ENCODE measurements around the gene JMJD8. TPM values are rescaled to one million over a fixed set of nuclear protein-coding genes. Genes with fewer than 3 reads are reported as not detected.

Gene JMJD8
- total RNA-seq, 2 experiments from 2014 or later = 48.7 to 82.3 TPM

DNA sequence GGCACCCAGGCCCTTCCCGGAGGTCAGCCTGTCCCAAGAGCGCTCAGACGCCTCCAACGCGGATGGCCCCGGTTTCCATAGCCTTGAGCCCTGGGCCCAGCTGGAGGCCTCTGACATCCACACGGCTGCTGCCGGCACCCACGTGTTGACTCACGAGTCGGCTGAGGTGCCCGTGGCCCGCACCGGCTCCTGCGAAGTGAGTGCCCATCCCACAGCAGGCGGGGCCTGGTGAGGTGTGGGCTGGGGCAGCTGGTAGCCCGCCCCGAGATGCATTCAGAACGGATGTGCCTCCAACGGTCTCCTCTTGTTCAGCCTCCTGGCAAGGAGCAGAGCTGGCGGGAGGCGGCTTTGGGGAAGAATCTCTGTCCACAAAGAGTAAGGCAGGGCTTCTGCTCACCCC, 32.3 kb downstream of the JMJD8 start:
- Histone ChIP-seq H3K9me3 (ENCODE audit: low read length) (no peaks in the 10 kb centered on the region), H3K79me2 (ENCODE audit: insufficient read depth, low read depth, low read length) (peaks cover 4% of the 10 kb centered on the region; the same call in 1 of the 2 replicates), H3K9me2 (ENCODE audit: insufficient read depth, low read length) (no peaks in the 10 kb centered on the region), H4K20me1 (ENCODE audit: insufficient read depth, low read length) (no peaks in the 10 kb centered on the region), H2AFZ (ENCODE audit: low read length) (no peak overlapping the region), H3K27ac (ENCODE audit: low read depth, low read length, poor library complexity, severe bottlenecking) (no peak overlapping the region), H3K4me1 (ENCODE audit: insufficient read depth, low read length, poor library complexity, severe bottlenecking) (peaks cover 25% of the 10 kb centered on the region), H3K4me2 (ENCODE audit: low read length) (no peak overlapping the region), H3K36me3 (ENCODE audit: insufficient read depth, low read length) (peaks cover 25% of the 10 kb centered on the region), H3K4me3 (ENCODE audit: low read depth, low read length, poor library complexity, severe bottlenecking) (no peak overlapping the region)
- TF ChIP-seq, protein P1, sequence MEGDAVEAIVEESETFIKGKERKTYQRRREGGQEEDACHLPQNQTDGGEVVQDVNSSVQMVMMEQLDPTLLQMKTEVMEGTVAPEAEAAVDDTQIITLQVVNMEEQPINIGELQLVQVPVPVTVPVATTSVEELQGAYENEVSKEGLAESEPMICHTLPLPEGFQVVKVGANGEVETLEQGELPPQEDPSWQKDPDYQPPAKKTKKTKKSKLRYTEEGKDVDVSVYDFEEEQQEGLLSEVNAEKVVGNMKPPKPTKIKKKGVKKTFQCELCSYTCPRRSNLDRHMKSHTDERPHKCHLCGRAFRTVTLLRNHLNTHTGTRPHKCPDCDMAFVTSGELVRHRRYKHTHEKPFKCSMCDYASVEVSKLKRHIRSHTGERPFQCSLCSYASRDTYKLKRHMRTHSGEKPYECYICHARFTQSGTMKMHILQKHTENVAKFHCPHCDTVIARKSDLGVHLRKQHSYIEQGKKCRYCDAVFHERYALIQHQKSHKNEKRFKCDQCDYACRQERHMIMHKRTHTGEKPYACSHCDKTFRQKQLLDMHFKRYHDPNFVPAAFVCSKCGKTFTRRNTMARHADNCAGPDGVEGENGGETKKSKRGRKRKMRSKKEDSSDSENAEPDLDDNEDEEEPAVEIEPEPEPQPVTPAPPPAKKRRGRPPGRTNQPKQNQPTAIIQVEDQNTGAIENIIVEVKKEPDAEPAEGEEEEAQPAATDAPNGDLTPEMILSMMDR (conservative IDR thresholded peaks at IDR 0.05; ENCODE audit: low read length) = no peak
- no peak for TF ChIP-seq EZH2phosphoT487 (IDR thresholded peaks at IDR 0.05; ENCODE audit: borderline replicate concordance, low read depth, low read length)
- intact Hi-C loops (cut with micrococcal nuclease; ENCODE audit: unreplicated experiment) = no loop called here
- no peak for DNase-seq (ENCODE audit: low spot score)
- CTCF ChIA-PET (ENCODE audit: unreplicated experiment) = no interaction called here
- BruUV-seq (replicated peaks) = no TSS peak
- POLR2A ChIA-PET = no interaction called here

DNA sequence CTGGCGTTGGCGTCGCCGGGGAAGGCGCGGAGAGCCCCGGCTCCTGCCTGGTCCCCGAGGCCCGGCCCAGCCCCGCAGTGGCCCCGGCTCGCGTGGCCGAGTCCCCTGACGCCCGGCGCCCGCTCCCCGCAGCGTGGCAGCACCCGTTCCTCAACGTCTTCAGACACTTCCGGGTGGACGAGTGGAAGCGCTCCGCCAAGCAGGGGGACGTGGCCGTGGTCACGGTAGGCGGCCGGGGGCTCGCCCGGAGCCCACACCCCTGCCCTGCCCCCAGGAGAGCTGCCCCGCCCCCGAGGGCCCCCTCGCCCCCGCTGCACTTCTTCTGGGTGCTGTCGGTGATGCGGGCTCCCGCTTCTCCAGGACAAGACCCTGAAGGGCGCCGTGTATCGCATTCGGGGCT, 34.5 kb downstream of the JMJD8 start:
- Histone ChIP-seq H4K20me1 (ENCODE audit: insufficient read depth, low read length) (no peaks in the 10 kb centered on the region), H3K9me2 (ENCODE audit: insufficient read depth, low read length) (no peaks in the 10 kb centered on the region), H3K4me3 (ENCODE audit: low read depth, low read length, poor library complexity, severe bottlenecking) (peak overlapping the region; percentile 70), H3K36me3 (ENCODE audit: insufficient read depth, low read length) (peaks cover 16% of the 10 kb centered on the region), H3K27ac (ENCODE audit: low read depth, low read length, poor library complexity, severe bottlenecking) (peak overlapping the region; percentile 31), H3K9me3 (ENCODE audit: low read length) (no peaks in the 10 kb centered on the region), H2AFZ (ENCODE audit: low read length) (peak overlapping the region; percentile 13; the same call in 1 of the 2 replicates), H3K4me2 (ENCODE audit: low read length) (peak overlapping the region; percentile 77), H3K4me1 (ENCODE audit: insufficient read depth, low read length, poor library complexity, severe bottlenecking) (peaks cover 25% of the 10 kb centered on the region), H3K79me2 (ENCODE audit: insufficient read depth, low read depth, low read length) (peaks cover 4% of the 10 kb centered on the region; the same call in 1 of the 2 replicates)
- ChIA-PET POLR2A (no interaction called here), CTCF (ENCODE audit: unreplicated experiment) (no interaction called here)
- TF ChIP-seq EZH2phosphoT487 (IDR thresholded peaks at IDR 0.05; ENCODE audit: borderline replicate concordance, low read depth, low read length) = no peak
- TF ChIP-seq, protein P1 (conservative IDR thresholded peaks at IDR 0.05; ENCODE audit: low read length) = no peak
- DNase-seq (ENCODE audit: low spot score) = peak; percentile 30
- BruUV-seq (replicated peaks) = no TSS peak
- intact Hi-C loops (cut with micrococcal nuclease; ENCODE audit: unreplicated experiment) = loop anchor here (2.0 kb wide), 1 partner anchor 19 kb away; the partner anchor contains the start of gene RHOT2

- H3K4me3 ChIP-seq (ENCODE audit: low read depth, low read length, poor library complexity, severe bottlenecking) = peak within 1 kb of the TSS; percentile 70
- no peaks in the 10 kb centered on the region for H4K20me1 ChIP-seq (ENCODE audit: insufficient read depth, low read length)
- H3K79me2 ChIP-seq (ENCODE audit: insufficient read depth, low read depth, low read length) = peaks cover 4% of the 10 kb centered on the region; the same call in 1 of the 2 replicates
- CTCF ChIA-PET (ENCODE audit: unreplicated experiment) = no interaction called here
- H3K9me2 ChIP-seq (ENCODE audit: insufficient read depth, low read length) = no peaks in the 10 kb centered on the region
- peak within 1 kb of the TSS; percentile 13; the same call in 1 of the 2 replicates for H2AFZ ChIP-seq (ENCODE audit: low read length)
- peak within 1 kb of the TSS; percentile 77 for H3K4me2 ChIP-seq (ENCODE audit: low read length)
- H3K4me1 ChIP-seq (ENCODE audit: insufficient read depth, low read length, poor library complexity, severe bottlenecking) = peaks cover 25% of the 10 kb centered on the region
- peak within 1 kb of the TSS; percentile 66 for H3K27ac ChIP-seq (ENCODE audit: low read depth, low read length, poor library complexity, severe bottlenecking)
- peaks cover 16% of the 10 kb centered on the region for H3K36me3 ChIP-seq (ENCODE audit: insufficient read depth, low read length)
- TSS peak; percentile 75 for BruUV-seq (replicated peaks)
- TF ChIP-seq, protein P1 (conservative IDR thresholded peaks at IDR 0.05; ENCODE audit: low read length) = no peak
- TF ChIP-seq EZH2phosphoT487 (IDR thresholded peaks at IDR 0.05; ENCODE audit: borderline replicate concordance, low read depth, low read length) = no peak
- H3K9me3 ChIP-seq (ENCODE audit: low read length) = no peaks in the 10 kb centered on the region
- peak; percentile 94 for DNase-seq (ENCODE audit: low spot score)
- POLR2A ChIA-PET = no interaction called here
- intact Hi-C loops (cut with micrococcal nuclease; ENCODE audit: unreplicated experiment) = loop anchor here (2.0 kb wide), 1 partner anchor 20 kb away; the partner anchor contains the start of gene RHOT2
These were observed 35.1 kb downstream of the JMJD8 start, which contains the start of gene WDR90 for GRCh38 chr16:648781-649589. TSS of gene WDR90 (plus strand) at chr16:649365. CDS start at chr16:649417, 52 bp downstream.
